Measurements from ENCODE around the gene ADAM12.

ADAM12 gene

GRCh38 chr10:126157189-126157588 lies 231.1 kb downstream of the ADAM12 start:
- DNase-seq (ENCODE audit: low read depth) = no peak
- no peak overlapping the region for H3K4me3 ChIP-seq (ENCODE audit: low read depth, low read length)
- TF ChIP-seq CTCF (IDR thresholded peaks at IDR 0.05; ENCODE audit: low read depth, low read length, missing control alignments) = no peak

GRCh38 chr10:126156503-126156902 lies 231.8 kb downstream of the ADAM12 start:
- no peak for TF ChIP-seq CTCF (IDR thresholded peaks at IDR 0.05; ENCODE audit: low read depth, low read length, missing control alignments)
- DNase-seq (ENCODE audit: low read depth) = no peak
- no peak overlapping the region for H3K4me3 ChIP-seq (ENCODE audit: low read depth, low read length)

GRCh38 chr10:126156012-126156411 lies 232.3 kb downstream of the ADAM12 start:
- TF ChIP-seq CTCF (IDR thresholded peaks at IDR 0.05; ENCODE audit: low read depth, low read length, missing control alignments) = no peak
- DNase-seq (ENCODE audit: low read depth) = no peak
- H3K4me3 ChIP-seq (ENCODE audit: low read depth, low read length) = no peak overlapping the region

GRCh38 chr10:126155528-126155927 lies 232.7 kb downstream of the ADAM12 start:
- no peak overlapping the region for H3K4me3 ChIP-seq (ENCODE audit: low read depth, low read length)
- DNase-seq (ENCODE audit: low read depth) = no peak
- TF ChIP-seq CTCF (IDR thresholded peaks at IDR 0.05; ENCODE audit: low read depth, low read length, missing control alignments) = no peak

- no peak for TF ChIP-seq CTCF (IDR thresholded peaks at IDR 0.05; ENCODE audit: low read depth, low read length, missing control alignments)
- no peak overlapping the region for H3K4me3 ChIP-seq (ENCODE audit: low read depth, low read length)
- DNase-seq (ENCODE audit: low read depth) = no peak
Observed at GRCh38 chr10:126153711-126154628, 234.3 kb downstream of the ADAM12 start.

GRCh38 chr10:126147866-126148587 lies 240.2 kb downstream of the ADAM12 start:
- no peak for DNase-seq (ENCODE audit: low read depth)
- no peak for TF ChIP-seq CTCF (IDR thresholded peaks at IDR 0.05; ENCODE audit: low read depth, low read length, missing control alignments)
- H3K4me3 ChIP-seq (ENCODE audit: low read depth, low read length) = no peak overlapping the region
